HEK293 (cell line): ENCODE results near the gene PARD3.

Experiments used
- HOXA7 ChIP-seq: sonication (generic); formaldehyde crosslinking; IDR thresholded peaks from 2 replicates; pipeline ENCODE4 v1.8.1; 2022; ENCODE audit warnings: missing genetic modification reagents, borderline replicate concordance
- PRDM1 ChIP-seq: fragments of 450-650 bp; formaldehyde crosslinking; IDR thresholded peaks from 2 replicates; pipeline ENCODE4; 2016; ENCODE audit warnings: missing biosample characterization, missing genetic modification characterization
- ZEB2 ChIP-seq: fragments of 450-650 bp; formaldehyde crosslinking; IDR thresholded peaks from 2 replicates; pipeline ENCODE4 v1.5.1; 2016; ENCODE audit warnings: missing biosample characterization, missing genetic modification characterization
- ZFP69B ChIP-seq: fragments of 450-650 bp; formaldehyde crosslinking; IDR thresholded peaks from 2 replicates; pipeline ENCODE4 v1.5.1; 2016; ENCODE audit warnings: missing biosample characterization, missing genetic modification characterization
- ZNF16 ChIP-seq: fragments of 450-650 bp; formaldehyde crosslinking; IDR thresholded peaks from 2 replicates; pipeline ENCODE4 v1.5.1; 2016; ENCODE audit warnings: low read depth, missing biosample characterization, missing genetic modification characterization
- ZNF174 ChIP-seq: fragments of 450-650 bp; formaldehyde crosslinking; IDR thresholded peaks from 2 replicates; pipeline ENCODE4 v1.5.0; 2017; ENCODE audit warnings: missing biosample characterization, mild to moderate bottlenecking, missing genetic modification characterization
- ZNF19 ChIP-seq: fragments of 450-650 bp; formaldehyde crosslinking; IDR thresholded peaks from 2 replicates; pipeline ENCODE4; 2016; ENCODE audit warnings: missing biosample characterization, missing genetic modification characterization, low read depth
- ZNF239 ChIP-seq: fragments of 450-650 bp; formaldehyde crosslinking; IDR thresholded peaks from 2 replicates; pipeline ENCODE4 v1.5.1; 2016; ENCODE audit warnings: missing biosample characterization, missing genetic modification characterization
- ZNF24 ChIP-seq: fragments of 450-650 bp; formaldehyde crosslinking; IDR thresholded peaks from 2 replicates; pipeline ENCODE4 v1.5.1; 2016; ENCODE audit warnings: missing biosample characterization, missing genetic modification characterization
- ZNF416 ChIP-seq: fragments of 450-650 bp; formaldehyde crosslinking; IDR thresholded peaks from 2 replicates; pipeline ENCODE4 v1.5.1; 2016; ENCODE audit warnings: missing biosample characterization, missing genetic modification characterization
- ZNF521 ChIP-seq: fragments of 450-650 bp; formaldehyde crosslinking; IDR thresholded peaks from 2 replicates; pipeline ENCODE4 v1.5.1; 2017; ENCODE audit warnings: missing biosample characterization, mild to moderate bottlenecking, missing genetic modification characterization
- ZNF529 ChIP-seq: fragments of 450-650 bp; formaldehyde crosslinking; IDR thresholded peaks from 2 replicates; pipeline ENCODE4 v1.5.1; 2017; ENCODE audit warnings: missing genetic modification characterization, missing biosample characterization; ENCODE audit not compliant: insufficient replicate concordance
- ZNF549 ChIP-seq: fragments of 450-650 bp; IDR thresholded peaks from 2 replicates; pipeline ENCODE4 v1.5.1; 2018; ENCODE audit warnings: missing biosample characterization, missing genetic modification characterization, mild to moderate bottlenecking, inconsistent platforms, moderate library complexity
- ZNF555 ChIP-seq: fragments of 450-650 bp; formaldehyde crosslinking; conservative IDR thresholded peaks from 2 replicates; pipeline ENCODE4 v1.5.1; 2017; ENCODE audit warnings: missing biosample characterization, mild to moderate bottlenecking, missing genetic modification characterization, inconsistent platforms
- ZNF561 ChIP-seq: fragments of 450-650 bp; IDR thresholded peaks from 2 replicates; pipeline ENCODE4 v1.5.1; 2018; ENCODE audit warnings: missing biosample characterization, missing genetic modification characterization, borderline replicate concordance
- ZNF585B ChIP-seq: fragments of 450-650 bp; formaldehyde crosslinking; IDR thresholded peaks from 2 replicates; pipeline ENCODE4 v1.5.1; 2016; ENCODE audit warnings: missing biosample characterization, missing genetic modification characterization
- ZNF658 ChIP-seq: fragments of 450-650 bp; formaldehyde crosslinking; IDR thresholded peaks from 2 replicates; pipeline ENCODE4; 2016; ENCODE audit warnings: missing biosample characterization, missing genetic modification characterization
- TF ChIP-seq, protein P1 (sequence below): fragments of 450-650 bp; formaldehyde crosslinking; IDR thresholded peaks from 2 replicates; pipeline ENCODE4 v1.5.1; 2016; ENCODE audit warnings: missing biosample characterization, missing genetic modification characterization
- TF ChIP-seq, protein P2 (sequence below): fragments of 450-650 bp; formaldehyde crosslinking; conservative IDR thresholded peaks from 2 replicates; pipeline ENCODE4 v1.5.1; 2016; ENCODE audit warnings: low read depth, missing biosample characterization, missing genetic modification characterization
- TF ChIP-seq, protein P3 (sequence below): fragments of 450-650 bp; formaldehyde crosslinking; IDR thresholded peaks from 2 replicates; pipeline ENCODE4 v1.5.1; 2016; ENCODE audit warnings: missing biosample characterization, missing genetic modification characterization
- TF ChIP-seq, protein P4 (sequence below): fragments of 450-650 bp; formaldehyde crosslinking; IDR thresholded peaks from 2 replicates; pipeline ENCODE4 v1.5.1; 2016; ENCODE audit warnings: missing biosample characterization, missing genetic modification characterization
- TF ChIP-seq, protein P5 (sequence below): fragments of 450-650 bp; formaldehyde crosslinking; IDR thresholded peaks from 2 replicates; pipeline ENCODE4 v1.5.1; 2016; ENCODE audit warnings: missing biosample characterization, missing genetic modification characterization, low read depth
- TF ChIP-seq, protein P6 (sequence below): fragments of 450-650 bp; formaldehyde crosslinking; IDR thresholded peaks from 2 replicates; pipeline ENCODE4 v1.5.1; 2016; ENCODE audit warnings: missing biosample characterization, missing genetic modification characterization
- TF ChIP-seq, protein P7 (sequence below): fragments of 450-650 bp; formaldehyde crosslinking; IDR thresholded peaks from 2 replicates; pipeline ENCODE4 v1.5.1; 2017; ENCODE audit warnings: missing biosample characterization, mild to moderate bottlenecking, missing genetic modification characterization, moderate library complexity

PARD3 gene

DNA sequence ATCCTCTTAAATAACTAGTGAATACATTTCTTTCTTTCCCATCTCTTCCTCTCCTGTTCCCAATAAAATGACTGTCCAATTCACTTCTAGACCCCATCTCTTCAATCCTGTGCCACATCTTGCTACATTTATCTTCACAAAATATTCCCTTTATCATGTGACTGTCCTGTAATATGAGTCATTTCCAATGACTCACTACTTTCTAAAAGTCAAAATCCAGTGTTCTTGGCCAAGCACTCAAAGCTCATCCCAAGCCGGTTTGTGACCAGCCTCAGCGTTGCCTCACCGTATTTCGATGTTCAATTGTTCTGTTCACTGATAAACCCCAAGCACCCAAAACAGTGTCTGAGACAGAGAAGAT is 104.7 kb downstream of the PARD3 start (continued):
- no peak for TF ChIP-seq ZNF416 (tag by site-specific recombination)
- TF ChIP-seq HOXA7 (CRISPR knock-in tag): no peak
- TF ChIP-seq ZNF174 (tag by site-specific recombination): no peak
- TF ChIP-seq ZNF658 (tag by site-specific recombination): no peak
- TF ChIP-seq ZNF529 (tag by site-specific recombination): no peak
- TF ChIP-seq ZNF555: no peak
- TF ChIP-seq, protein P1, sequence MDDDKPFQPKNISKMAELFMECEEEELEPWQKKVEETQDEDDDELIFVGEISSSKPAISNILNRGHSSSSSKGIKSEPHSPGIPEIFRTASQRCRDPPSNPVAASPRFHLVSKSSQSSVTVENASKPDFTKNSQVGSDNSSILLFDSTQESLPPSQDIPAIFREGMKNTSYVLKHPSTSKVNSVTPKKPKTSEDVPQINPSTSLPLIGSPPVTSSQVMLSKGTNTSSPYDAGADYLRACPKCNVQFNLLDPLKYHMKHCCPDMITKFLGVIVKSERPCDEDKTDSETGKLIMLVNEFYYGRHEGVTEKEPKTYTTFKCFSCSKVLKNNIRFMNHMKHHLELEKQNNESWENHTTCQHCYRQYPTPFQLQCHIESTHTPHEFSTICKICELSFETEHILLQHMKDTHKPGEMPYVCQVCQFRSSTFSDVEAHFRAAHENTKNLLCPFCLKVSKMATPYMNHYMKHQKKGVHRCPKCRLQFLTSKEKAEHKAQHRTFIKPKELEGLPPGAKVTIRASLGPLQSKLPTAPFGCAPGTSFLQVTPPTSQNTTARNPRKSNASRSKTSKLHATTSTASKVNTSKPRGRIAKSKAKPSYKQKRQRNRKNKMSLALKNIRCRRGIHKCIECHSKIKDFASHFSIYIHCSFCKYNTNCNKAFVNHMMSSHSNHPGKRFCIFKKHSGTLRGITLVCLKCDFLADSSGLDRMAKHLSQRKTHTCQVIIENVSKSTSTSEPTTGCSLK (tag by site-specific recombination): no peak
- TF ChIP-seq ZNF19 (tag by site-specific recombination): no peak
- TF ChIP-seq, protein P2, sequence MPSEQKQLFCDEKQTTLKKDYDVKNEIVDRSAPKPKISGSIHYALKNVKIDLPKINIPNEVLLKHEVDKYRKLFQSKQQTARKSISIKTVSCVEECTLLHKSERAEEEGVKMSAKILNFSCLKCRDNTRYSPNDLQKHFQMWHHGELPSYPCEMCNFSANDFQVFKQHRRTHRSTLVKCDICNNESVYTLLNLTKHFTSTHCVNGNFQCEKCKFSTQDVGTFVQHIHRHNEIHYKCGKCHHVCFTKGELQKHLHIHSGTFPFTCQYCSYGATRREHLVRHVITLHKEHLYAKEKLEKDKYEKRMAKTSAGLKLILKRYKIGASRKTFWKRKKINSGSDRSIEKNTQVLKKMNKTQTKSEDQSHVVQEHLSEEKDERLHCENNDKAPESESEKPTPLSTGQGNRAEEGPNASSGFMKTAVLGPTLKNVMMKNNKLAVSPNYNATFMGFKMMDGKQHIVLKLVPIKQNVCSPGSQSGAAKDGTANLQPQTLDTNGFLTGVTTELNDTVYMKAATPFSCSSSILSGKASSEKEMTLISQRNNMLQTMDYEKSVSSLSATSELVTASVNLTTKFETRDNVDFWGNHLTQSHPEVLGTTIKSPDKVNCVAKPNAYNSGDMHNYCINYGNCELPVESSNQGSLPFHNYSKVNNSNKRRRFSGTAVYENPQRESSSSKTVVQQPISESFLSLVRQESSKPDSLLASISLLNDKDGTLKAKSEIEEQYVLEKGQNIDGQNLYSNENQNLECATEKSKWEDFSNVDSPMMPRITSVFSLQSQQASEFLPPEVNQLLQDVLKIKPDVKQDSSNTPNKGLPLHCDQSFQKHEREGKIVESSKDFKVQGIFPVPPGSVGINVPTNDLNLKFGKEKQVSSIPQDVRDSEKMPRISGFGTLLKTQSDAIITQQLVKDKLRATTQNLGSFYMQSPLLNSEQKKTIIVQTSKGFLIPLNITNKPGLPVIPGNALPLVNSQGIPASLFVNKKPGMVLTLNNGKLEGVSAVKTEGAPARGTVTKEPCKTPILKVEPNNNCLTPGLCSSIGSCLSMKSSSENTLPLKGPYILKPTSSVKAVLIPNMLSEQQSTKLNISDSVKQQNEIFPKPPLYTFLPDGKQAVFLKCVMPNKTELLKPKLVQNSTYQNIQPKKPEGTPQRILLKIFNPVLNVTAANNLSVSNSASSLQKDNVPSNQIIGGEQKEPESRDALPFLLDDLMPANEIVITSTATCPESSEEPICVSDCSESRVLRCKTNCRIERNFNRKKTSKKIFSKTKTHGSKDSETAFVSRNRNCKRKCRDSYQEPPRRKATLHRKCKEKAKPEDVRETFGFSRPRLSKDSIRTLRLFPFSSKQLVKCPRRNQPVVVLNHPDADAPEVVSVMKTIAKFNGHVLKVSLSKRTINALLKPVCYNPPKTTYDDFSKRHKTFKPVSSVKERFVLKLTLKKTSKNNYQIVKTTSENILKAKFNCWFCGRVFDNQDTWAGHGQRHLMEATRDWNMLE (tag by site-specific recombination): peak; percentile 48; the same call in 1 of the 2 replicates
- TF ChIP-seq ZNF24 (tag by site-specific recombination): 0 out of 2 replicates have a peak, but pooled peaks have one; percentile 37
- TF ChIP-seq ZFP69B (tag by site-specific recombination): 0 out of 2 replicates have a peak, but pooled peaks have one; percentile 22
- TF ChIP-seq ZNF521 (tag by site-specific recombination): no peak
- TF ChIP-seq, protein P3, sequence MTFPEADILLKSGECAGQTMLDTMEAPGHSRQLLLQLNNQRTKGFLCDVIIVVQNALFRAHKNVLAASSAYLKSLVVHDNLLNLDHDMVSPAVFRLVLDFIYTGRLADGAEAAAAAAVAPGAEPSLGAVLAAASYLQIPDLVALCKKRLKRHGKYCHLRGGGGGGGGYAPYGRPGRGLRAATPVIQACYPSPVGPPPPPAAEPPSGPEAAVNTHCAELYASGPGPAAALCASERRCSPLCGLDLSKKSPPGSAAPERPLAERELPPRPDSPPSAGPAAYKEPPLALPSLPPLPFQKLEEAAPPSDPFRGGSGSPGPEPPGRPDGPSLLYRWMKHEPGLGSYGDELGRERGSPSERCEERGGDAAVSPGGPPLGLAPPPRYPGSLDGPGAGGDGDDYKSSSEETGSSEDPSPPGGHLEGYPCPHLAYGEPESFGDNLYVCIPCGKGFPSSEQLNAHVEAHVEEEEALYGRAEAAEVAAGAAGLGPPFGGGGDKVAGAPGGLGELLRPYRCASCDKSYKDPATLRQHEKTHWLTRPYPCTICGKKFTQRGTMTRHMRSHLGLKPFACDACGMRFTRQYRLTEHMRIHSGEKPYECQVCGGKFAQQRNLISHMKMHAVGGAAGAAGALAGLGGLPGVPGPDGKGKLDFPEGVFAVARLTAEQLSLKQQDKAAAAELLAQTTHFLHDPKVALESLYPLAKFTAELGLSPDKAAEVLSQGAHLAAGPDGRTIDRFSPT (tag by site-specific recombination): no peak
- no peak for TF ChIP-seq ZNF549 (tag by site-specific recombination)
- TF ChIP-seq, protein P4, sequence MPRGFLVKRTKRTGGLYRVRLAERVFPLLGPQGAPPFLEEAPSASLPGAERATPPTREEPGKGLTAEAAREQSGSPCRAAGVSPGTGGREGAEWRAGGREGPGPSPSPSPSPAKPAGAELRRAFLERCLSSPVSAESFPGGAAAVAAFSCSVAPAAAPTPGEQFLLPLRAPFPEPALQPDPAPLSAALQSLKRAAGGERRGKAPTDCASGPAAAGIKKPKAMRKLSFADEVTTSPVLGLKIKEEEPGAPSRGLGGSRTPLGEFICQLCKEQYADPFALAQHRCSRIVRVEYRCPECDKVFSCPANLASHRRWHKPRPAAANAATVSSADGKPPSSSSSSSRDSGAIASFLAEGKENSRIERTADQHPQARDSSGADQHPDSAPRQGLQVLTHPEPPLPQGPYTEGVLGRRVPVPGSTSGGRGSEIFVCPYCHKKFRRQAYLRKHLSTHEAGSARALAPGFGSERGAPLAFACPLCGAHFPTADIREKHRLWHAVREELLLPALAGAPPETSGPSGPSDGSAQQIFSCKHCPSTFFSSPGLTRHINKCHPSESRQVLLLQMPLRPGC: peak; percentile 44; the same call in 1 of the 2 replicates
- TF ChIP-seq ZNF585B (tag by site-specific recombination): no peak
- 0 out of 2 replicates have a peak, but pooled peaks have one; percentile 20 for TF ChIP-seq PRDM1 (tag by site-specific recombination)
- TF ChIP-seq, protein P5, sequence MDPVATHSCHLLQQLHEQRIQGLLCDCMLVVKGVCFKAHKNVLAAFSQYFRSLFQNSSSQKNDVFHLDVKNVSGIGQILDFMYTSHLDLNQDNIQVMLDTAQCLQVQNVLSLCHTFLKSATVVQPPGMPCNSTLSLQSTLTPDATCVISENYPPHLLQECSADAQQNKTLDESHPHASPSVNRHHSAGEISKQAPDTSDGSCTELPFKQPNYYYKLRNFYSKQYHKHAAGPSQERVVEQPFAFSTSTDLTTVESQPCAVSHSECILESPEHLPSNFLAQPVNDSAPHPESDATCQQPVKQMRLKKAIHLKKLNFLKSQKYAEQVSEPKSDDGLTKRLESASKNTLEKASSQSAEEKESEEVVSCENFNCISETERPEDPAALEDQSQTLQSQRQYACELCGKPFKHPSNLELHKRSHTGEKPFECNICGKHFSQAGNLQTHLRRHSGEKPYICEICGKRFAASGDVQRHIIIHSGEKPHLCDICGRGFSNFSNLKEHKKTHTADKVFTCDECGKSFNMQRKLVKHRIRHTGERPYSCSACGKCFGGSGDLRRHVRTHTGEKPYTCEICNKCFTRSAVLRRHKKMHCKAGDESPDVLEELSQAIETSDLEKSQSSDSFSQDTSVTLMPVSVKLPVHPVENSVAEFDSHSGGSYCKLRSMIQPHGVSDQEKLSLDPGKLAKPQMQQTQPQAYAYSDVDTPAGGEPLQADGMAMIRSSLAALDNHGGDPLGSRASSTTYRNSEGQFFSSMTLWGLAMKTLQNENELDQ (tag by site-specific recombination): no peak
- TF ChIP-seq ZNF561: no peak
- TF ChIP-seq ZNF239: no peak
- no peak for TF ChIP-seq ZNF16 (tag by site-specific recombination)
- peak; percentile 28; the same call in 1 of the 2 replicates for TF ChIP-seq ZEB2 (tag by site-specific recombination)
- TF ChIP-seq, protein P6, sequence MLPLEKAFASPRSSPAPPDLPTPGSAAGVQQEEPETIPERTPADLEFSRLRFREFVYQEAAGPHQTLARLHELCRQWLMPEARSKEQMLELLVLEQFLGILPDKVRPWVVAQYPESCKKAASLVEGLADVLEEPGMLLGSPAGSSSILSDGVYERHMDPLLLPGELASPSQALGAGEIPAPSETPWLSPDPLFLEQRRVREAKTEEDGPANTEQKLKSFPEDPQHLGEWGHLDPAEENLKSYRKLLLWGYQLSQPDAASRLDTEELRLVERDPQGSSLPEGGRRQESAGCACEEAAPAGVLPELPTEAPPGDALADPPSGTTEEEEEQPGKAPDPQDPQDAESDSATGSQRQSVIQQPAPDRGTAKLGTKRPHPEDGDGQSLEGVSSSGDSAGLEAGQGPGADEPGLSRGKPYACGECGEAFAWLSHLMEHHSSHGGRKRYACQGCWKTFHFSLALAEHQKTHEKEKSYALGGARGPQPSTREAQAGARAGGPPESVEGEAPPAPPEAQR (tag by site-specific recombination): no peak
- TF ChIP-seq, protein P7, sequence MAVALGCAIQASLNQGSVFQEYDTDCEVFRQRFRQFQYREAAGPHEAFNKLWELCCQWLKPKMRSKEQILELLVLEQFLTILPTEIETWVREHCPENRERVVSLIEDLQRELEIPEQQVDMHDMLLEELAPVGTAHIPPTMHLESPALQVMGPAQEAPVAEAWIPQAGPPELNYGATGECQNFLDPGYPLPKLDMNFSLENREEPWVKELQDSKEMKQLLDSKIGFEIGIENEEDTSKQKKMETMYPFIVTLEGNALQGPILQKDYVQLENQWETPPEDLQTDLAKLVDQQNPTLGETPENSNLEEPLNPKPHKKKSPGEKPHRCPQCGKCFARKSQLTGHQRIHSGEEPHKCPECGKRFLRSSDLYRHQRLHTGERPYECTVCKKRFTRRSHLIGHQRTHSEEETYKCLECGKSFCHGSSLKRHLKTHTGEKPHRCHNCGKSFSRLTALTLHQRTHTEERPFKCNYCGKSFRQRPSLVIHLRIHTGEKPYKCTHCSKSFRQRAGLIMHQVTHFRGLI (tag by site-specific recombination): no peak
